IMR-90 (cell line): ENCODE results near the gene IFNG-AS1. TPM values are rescaled to one million over a fixed set of nuclear protein-coding genes. Genes with fewer than 3 reads are reported as not detected.

Experiments
- ATAC-seq: fragments of 200-7000 bp; cut with Tn5 transposase; 2 replicates; pipeline ENCODE4 v1.9.1; 2020; ENCODE audit warnings: low read depth, mild to moderate bottlenecking, moderate library complexity
- BruUV-seq: library from RNA; stranded (reverse); fragments of 400-500 nt; replicated peaks from 2 replicates; lab custom pipeline; 2021; lab: Mats Ljungman, UMichigan
- CTCF ChIA-PET: fragments of 300-600 bp; formaldehyde crosslinking; extraction: SDS; loops from one replicate; lab custom pipeline; 2021; ENCODE audit warnings: antibody characterized with exemption; lab: Yijun Ruan, JAX
- POLR2A ChIA-PET: fragments of 300-600 bp; sonication (Branson Sonifier 250); formaldehyde crosslinking; loops from one replicate; lab custom pipeline; 2022; ENCODE audit warnings: antibody characterized with exemption; ENCODE audit not compliant: unreplicated experiment; lab: Charles Lee
- DNase-seq: peaks from one replicate; pipeline ENCODE4 v3.0.0; 2013
- H2AFZ ChIP-seq: replicated peaks from 2 replicates; pipeline ENCODE3; 2013; ENCODE audit warnings: low read length, mild to moderate bottlenecking; ENCODE audit not compliant: poor library complexity
- H2AK5ac ChIP-seq: 2 replicates; pipeline ENCODE4 v1.6.1; 2013; ENCODE audit warnings: low read depth, low read length, inconsistent platforms
- H2AK9ac ChIP-seq: replicated peaks from 2 replicates; pipeline ENCODE3; 2013; ENCODE audit warnings: mild to moderate bottlenecking, low read depth, low read length, moderate library complexity; ENCODE audit not compliant: poor library complexity
- H2BK120ac ChIP-seq: 2 replicates; pipeline ENCODE4 v1.6.1; 2013; ENCODE audit warnings: low read depth, low read length, inconsistent platforms
- H2BK15ac ChIP-seq: 3 replicates; pipeline ENCODE4 v1.6.1; 2013; ENCODE audit warnings: low read depth, low read length, inconsistent platforms
- H2BK20ac ChIP-seq: 2 replicates; pipeline ENCODE4 v1.6.1; 2013; ENCODE audit warnings: low read depth, mild to moderate bottlenecking, inconsistent platforms, low read length, moderate library complexity
- H2BK5ac ChIP-seq: 2 replicates; pipeline ENCODE4 v1.6.1; 2013; ENCODE audit warnings: mild to moderate bottlenecking, low read depth, low read length, inconsistent platforms; ENCODE audit not compliant: poor library complexity, severe bottlenecking
- H3K14ac ChIP-seq: replicated peaks from 2 replicates; pipeline ENCODE4 v1.6.1; 2013; ENCODE audit warnings: low read depth, low read length, inconsistent platforms
- H3K18ac ChIP-seq: 2 replicates; pipeline ENCODE4 v1.6.1; 2013; ENCODE audit warnings: low read depth, low read length, control low read depth
- H3K23ac ChIP-seq: 2 replicates; pipeline ENCODE4 v1.6.1; 2013; ENCODE audit warnings: low read depth, low read length, inconsistent platforms
- H3K27ac ChIP-seq: 2 replicates; pipeline ENCODE4 v1.5.1; 2013; ENCODE audit warnings: mild to moderate bottlenecking, control low read depth, low read length; ENCODE audit not compliant: insufficient read depth
- H3K27me3 ChIP-seq: 2 replicates; pipeline ENCODE4 v1.6.1; 2013; ENCODE audit warnings: low read length; ENCODE audit not compliant: control insufficient read depth, insufficient read depth
- H3K36me3 ChIP-seq: 2 replicates; pipeline ENCODE4 v1.6.1; 2013; ENCODE audit warnings: low read length, mixed read lengths; ENCODE audit not compliant: control insufficient read depth, insufficient read depth
- H3K4ac ChIP-seq: 2 replicates; pipeline ENCODE4 v1.6.1; 2013; ENCODE audit warnings: low read depth, low read length, inconsistent platforms
- H3K4me1 ChIP-seq: 2 replicates; pipeline ENCODE4 v1.6.1; 2013; ENCODE audit warnings: low read length, mixed read lengths; ENCODE audit not compliant: control insufficient read depth, insufficient read depth
- H3K4me2 ChIP-seq: 2 replicates; pipeline ENCODE4 v1.6.1; 2013; ENCODE audit warnings: low read depth, mild to moderate bottlenecking, control low read depth, low read length, moderate library complexity
- H3K4me3 ChIP-seq: 2 replicates; pipeline ENCODE4 v1.5.1; 2013; ENCODE audit warnings: low read depth, mild to moderate bottlenecking, control low read depth, low read length, moderate library complexity; ENCODE audit not compliant: insufficient read depth
- H3K56ac ChIP-seq: 2 replicates; pipeline ENCODE4 v1.6.1; 2013; ENCODE audit warnings: low read length, inconsistent platforms; ENCODE audit not compliant: insufficient read depth; ENCODE audit errors: extremely low read depth
- H3K79me1 ChIP-seq, 2 experiments: 2 replicates each; pipeline ENCODE4 v1.6.1; 2013; ENCODE audit warnings: low read length in 2 of 2, inconsistent platforms in 1 of 2, low read depth in 1 of 2
- H3K9ac ChIP-seq: 2 replicates; pipeline ENCODE4 v1.6.1; 2013; ENCODE audit warnings: low read depth, low read length, control low read depth
- H3K9me1 ChIP-seq: 2 replicates; pipeline ENCODE4 v1.6.1; 2013; ENCODE audit warnings: low read length, inconsistent platforms; ENCODE audit not compliant: insufficient read depth
- H3K9me3 ChIP-seq: 2 replicates; pipeline ENCODE4 v1.6.1; 2013; ENCODE audit warnings: low read length; ENCODE audit not compliant: control insufficient read depth, insufficient read depth
- H4K20me1 ChIP-seq: 2 replicates; pipeline ENCODE4 v1.6.1; 2013; ENCODE audit warnings: low read length, inconsistent platforms; ENCODE audit not compliant: insufficient read depth
- H4K5ac ChIP-seq: 2 replicates; pipeline ENCODE4 v1.6.1; 2013; ENCODE audit warnings: mild to moderate bottlenecking, low read depth, low read length, control low read depth
- H4K8ac ChIP-seq, 2 experiments: 2 replicates each; pipeline ENCODE4 v1.6.1; 2013; ENCODE audit warnings: low read depth in 2 of 2, low read length in 2 of 2, control low read depth in 1 of 2, inconsistent platforms in 1 of 2
- H4K91ac ChIP-seq: 2 replicates; pipeline ENCODE4 v1.6.1; 2013; ENCODE audit warnings: low read depth, low read length, inconsistent platforms; ENCODE audit not compliant: insufficient read depth
- BHLHE40 ChIP-seq: fragments of 150-350 bp; IDR thresholded peaks from 2 replicates; pipeline ENCODE4 v1.6.1; 2016; ENCODE audit warnings: mild to moderate bottlenecking, low read depth, low read length
- CEBPB ChIP-seq: IDR thresholded peaks from 2 replicates; pipeline ENCODE4 v1.6.1; 2012; ENCODE audit warnings: low read depth, low read length, improper control_type of control experiment
- CHD1 ChIP-seq: IDR thresholded peaks from 2 replicates; pipeline ENCODE4 v1.6.1; 2012; ENCODE audit warnings: low read depth, low read length, improper control_type of control experiment
- CTCF ChIP-seq: conservative IDR thresholded peaks from 2 replicates; pipeline ENCODE4 v1.5.1; 2012; ENCODE audit warnings: mild to moderate bottlenecking, low read depth, low read length, improper control_type of control experiment
- ELK1 ChIP-seq: fragments of 150-350 bp; IDR thresholded peaks from 2 replicates; pipeline ENCODE4 v1.6.1; 2016; ENCODE audit warnings: low read depth, mild to moderate bottlenecking, low read length, moderate library complexity, borderline replicate concordance
- FOS ChIP-seq: fragments of 150-350 bp; IDR thresholded peaks from 2 replicates; pipeline ENCODE4 v1.6.1; 2016; ENCODE audit warnings: low read depth, low read length
- MAZ ChIP-seq: IDR thresholded peaks from 2 replicates; pipeline ENCODE4 v1.6.1; 2012; ENCODE audit warnings: low read depth, mild to moderate bottlenecking, low read length, improper control_type of control experiment, moderate library complexity, borderline replicate concordance
- POLR2A ChIP-seq: IDR thresholded peaks from 2 replicates; pipeline ENCODE4 v1.6.1; 2012; ENCODE audit warnings: mild to moderate bottlenecking, low read depth, low read length
- RAD21 ChIP-seq: IDR thresholded peaks from 2 replicates; pipeline ENCODE4 v1.6.1; 2012; ENCODE audit warnings: low read length, improper control_type of control experiment
- RFX5 ChIP-seq: IDR thresholded peaks from 2 replicates; pipeline ENCODE4 v1.8.0; 2012; ENCODE audit warnings: low read depth, mild to moderate bottlenecking, low read length, moderate library complexity
- SMC3 ChIP-seq: fragments of 150-350 bp; IDR thresholded peaks from 2 replicates; pipeline ENCODE4 v1.6.1; 2016; ENCODE audit warnings: low read depth, mild to moderate bottlenecking, antibody characterized with exemption, low read length, moderate library complexity
- dilution Hi-C: fragments of 300-500 bp; cut with HindIII; formaldehyde crosslinking; loops from one replicate; pipeline ENCODE4 v1.14.3; 2018; ENCODE audit warnings: low sequenced_read_pairs; ENCODE audit not compliant: unreplicated experiment
- in situ Hi-C: fragments of 300-500 bp; cut with MboI; formaldehyde crosslinking; loops from 3 replicates; pipeline ENCODE4 v1.14.3; 2019; ENCODE audit warnings: low sequenced_read_pairs, inconsistent platforms, mixed read lengths
- intact Hi-C: fragments of 100-400 bp; cut with micrococcal nuclease; formaldehyde crosslinking; loops from 2 replicates; pipeline ENCODE4 v1.10.0; 2022
- polyA plus RNA-seq, 3 experiments: library from polyadenylated mRNA; depleted of rRNA; stranded (reverse); fragments of >200 nt; gene quantifications; 2 replicates each; pipeline ENCODE4 v1.2.3, GENCODE V29; 2012; ENCODE audit warnings: low replicate concordance in 1 of 3
- total RNA-seq: library from RNA; depleted of rRNA; stranded (reverse); fragments of >200 nt; gene quantifications from 2 replicates; pipeline ENCODE4 v1.2.3, GENCODE V29; 2012
- TF ChIP-seq, protein P1 (sequence below): fragments of 150-350 bp; IDR thresholded peaks from 2 replicates; pipeline ENCODE4 v1.6.1; 2017; ENCODE audit warnings: mild to moderate bottlenecking, antibody characterized with exemption, low read length, low read depth

The IFNG-AS1 gene
- total and polyA plus RNA-seq, 2 of the 4 experiments (the other 2 are of a cell fraction): not detected

GRCh38 chr12:67996347-67996746 is 7.1 kb downstream of the IFNG-AS1 start:
- no peak for ATAC-seq
- H3K14ac ChIP-seq: no peak overlapping the region
- no peaks in the 10 kb centered on the region for H3K36me3 ChIP-seq
- H3K4me1 ChIP-seq: no peaks in the 10 kb centered on the region
- no peaks in the 10 kb centered on the region for H3K79me1 ChIP-seq
- H3K27me3 ChIP-seq: peaks cover 2% of the 10 kb centered on the region; the same call in 1 of the 2 replicates
- no peak overlapping the region for H3K9ac ChIP-seq
- H3K4me2 ChIP-seq: no peak overlapping the region
- TF ChIP-seq CHD1 (no peak), ELK1 (no peak), CEBPB (no peak), POLR2A (no peak), SMC3 (no peak), CTCF (no peak), FOS (no peak), BHLHE40 (no peak), MAZ (no peak), RFX5 (no peak), RAD21 (no peak)
- TF ChIP-seq, protein P1, sequence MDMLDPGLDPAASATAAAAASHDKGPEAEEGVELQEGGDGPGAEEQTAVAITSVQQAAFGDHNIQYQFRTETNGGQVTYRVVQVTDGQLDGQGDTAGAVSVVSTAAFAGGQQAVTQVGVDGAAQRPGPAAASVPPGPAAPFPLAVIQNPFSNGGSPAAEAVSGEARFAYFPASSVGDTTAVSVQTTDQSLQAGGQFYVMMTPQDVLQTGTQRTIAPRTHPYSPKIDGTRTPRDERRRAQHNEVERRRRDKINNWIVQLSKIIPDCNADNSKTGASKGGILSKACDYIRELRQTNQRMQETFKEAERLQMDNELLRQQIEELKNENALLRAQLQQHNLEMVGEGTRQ: no peak
- DNase-seq: no peak
- H4K8ac ChIP-seq: no peak overlapping the region
- no peak overlapping the region for H3K27ac ChIP-seq
- no peaks in the 10 kb centered on the region for H3K9me1 ChIP-seq
- dilution Hi-C loops (no loop called here), in situ Hi-C loops (no loop called here), intact Hi-C loops (no loop called here)
- H2BK120ac ChIP-seq: no peak overlapping the region
- H2BK5ac ChIP-seq: no peak overlapping the region
- no peak overlapping the region for H3K23ac ChIP-seq
- no peak overlapping the region for H3K18ac ChIP-seq
- H3K56ac ChIP-seq: no peak overlapping the region
- H4K5ac ChIP-seq: no peak overlapping the region
- H3K9me3 ChIP-seq: no peaks in the 10 kb centered on the region
- CTCF ChIA-PET: interaction anchor here (1.0 to 1.5 kb wide), 2 partner anchors 45 to 81 kb away, joined by 3 to 4 read pairs; no protein-coding TSS in a partner anchor
- BruUV-seq: no TSS peak
- no peak overlapping the region for H3K4me3 ChIP-seq
- H4K91ac ChIP-seq: no peak overlapping the region
- no peak overlapping the region for H2AK5ac ChIP-seq
- H2AFZ ChIP-seq: no peak overlapping the region
- no peak overlapping the region for H2AK9ac ChIP-seq
- no peak overlapping the region for H3K4ac ChIP-seq
- no peak overlapping the region for H2BK15ac ChIP-seq
- H2BK20ac ChIP-seq: no peak overlapping the region
- H4K20me1 ChIP-seq: no peaks in the 10 kb centered on the region
- POLR2A ChIA-PET: no interaction called here
